PC-3 (cell line): ENCODE results near the gene SMIM36. TPM values are rescaled to one million over a fixed set of nuclear protein-coding genes. Genes with fewer than 3 reads are reported as not detected.

ENCODE experiments used
- ATAC-seq: fragments of 200-7000 bp; cut with Tn5 transposase; 2 replicates; pipeline ENCODE4 v1.9.1; 2020; ENCODE audit warnings: mild to moderate bottlenecking, moderate library complexity
- BruUV-seq: library from RNA; stranded (reverse); fragments of 400-500 nt; replicated peaks from 2 replicates; lab custom pipeline; 2021; lab: Mats Ljungman, UMichigan
- CTCF ChIA-PET: fragments of 300-600 bp; sonication (Branson Sonifier 250); formaldehyde crosslinking; loops from one replicate; lab custom pipeline; 2022; ENCODE audit warnings: antibody characterized with exemption; lab: Charles Lee
- POLR2A ChIA-PET: fragments of 300-600 bp; sonication (Branson Sonifier 250); formaldehyde crosslinking; loops from one replicate; lab custom pipeline; 2022; ENCODE audit warnings: antibody characterized with exemption; ENCODE audit not compliant: unreplicated experiment; lab: Charles Lee
- DNase-seq: peaks from one replicate; pipeline ENCODE4 v3.0.0-alpha.2; 2015
- H2AFZ ChIP-seq: fragments of 300-600 bp; sonication (generic); 2 replicates; pipeline ENCODE4 v1.6.0; 2016; ENCODE audit warnings: antibody characterized with exemption, low read length
- H3F3A ChIP-seq: fragments of 300-600 bp; sonication (generic); one replicate; pipeline ENCODE4 v1.6.0; 2017; ENCODE audit warnings: antibody characterized with exemption, low read length, control low read depth, mild to moderate bottlenecking; ENCODE audit not compliant: unreplicated experiment
- H3K27ac ChIP-seq: fragments of 300-600 bp; sonication (generic); 2 replicates; pipeline ENCODE4 v1.5.1; 2016; ENCODE audit warnings: mild to moderate bottlenecking, low read length
- H3K27me3 ChIP-seq: fragments of 300-600 bp; sonication (generic); 2 replicates; pipeline ENCODE4 v1.6.1; 2016; ENCODE audit warnings: low read length, mixed read lengths
- H3K36me3 ChIP-seq: fragments of 300-600 bp; sonication (generic); 2 replicates; pipeline ENCODE4 v1.6.1; 2016; ENCODE audit warnings: low read depth, mixed run types, low read length, mixed read lengths
- H3K4me1 ChIP-seq: fragments of 300-600 bp; sonication (generic); 2 replicates; pipeline ENCODE4 v1.5.1; 2016; ENCODE audit warnings: low read length; ENCODE audit not compliant: insufficient read depth
- H3K4me2 ChIP-seq: fragments of 300-600 bp; sonication (generic); 2 replicates; pipeline ENCODE4 v1.6.0; 2016; ENCODE audit warnings: low read length
- H3K4me3 ChIP-seq: fragments of 300-600 bp; sonication (generic); 2 replicates; pipeline ENCODE4 v1.5.1; 2016; ENCODE audit warnings: mild to moderate bottlenecking, low read length, mixed read lengths
- H3K79me2 ChIP-seq: fragments of 300-600 bp; sonication (generic); 2 replicates; pipeline ENCODE4 v1.6.1; 2017; ENCODE audit warnings: low read length, mixed read lengths
- H3K9ac ChIP-seq: fragments of 300-600 bp; sonication (generic); 2 replicates; pipeline ENCODE4 v1.6.0; 2016; ENCODE audit warnings: mild to moderate bottlenecking, low read length
- H3K9me2 ChIP-seq: fragments of 300-600 bp; sonication (generic); replicated peaks from 2 replicates; pipeline ENCODE4 v1.6.1; 2016; ENCODE audit warnings: mixed run types, low read length, mixed read lengths
- H3K9me3 ChIP-seq: fragments of 300-600 bp; sonication (generic); 2 replicates; pipeline ENCODE4 v1.6.1; 2016; ENCODE audit warnings: low read length, mixed read lengths
- H4K20me1 ChIP-seq: fragments of 300-600 bp; sonication (generic); 2 replicates; pipeline ENCODE4 v1.6.1; 2016; ENCODE audit warnings: low read length, mixed read lengths
- CTCF ChIP-seq: fragments of 300-600 bp; sonication (generic); conservative IDR thresholded peaks from 2 replicates; pipeline ENCODE4 v1.5.1; 2017; ENCODE audit warnings: antibody characterized with exemption, low read depth, mild to moderate bottlenecking, low read length
- EZH2 ChIP-seq: fragments of 300-600 bp; sonication (generic); IDR thresholded peaks from one replicate; pipeline ENCODE4 v1.6.1; 2017; ENCODE audit warnings: antibody characterized with exemption, mild to moderate bottlenecking, low read length; ENCODE audit not compliant: unreplicated experiment
- EZH2phosphoT487 ChIP-seq: fragments of 300-600 bp; sonication (generic); IDR thresholded peaks from 2 replicates; pipeline ENCODE4 v1.6.1; 2018; ENCODE audit warnings: mild to moderate bottlenecking, antibody characterized with exemption, low read length, borderline replicate concordance
- intact Hi-C: fragments of 100-400 bp; cut with micrococcal nuclease; formaldehyde crosslinking; loops from 2 replicates; pipeline ENCODE4 v1.9.0; 2023
- total RNA-seq: library from RNA; depleted of rRNA; stranded (reverse); fragments of >200 nt; gene quantifications from 2 replicates; pipeline ENCODE4 v1.2.3, GENCODE V29; 2014

The SMIM36 gene
- total RNA-seq, 1 experiment from 2014 or later = not detected

- no peaks in the 10 kb centered on the region for H3K79me2 ChIP-seq
- CTCF ChIA-PET = no interaction called here
- no peak overlapping the region for H3K9ac ChIP-seq
- H3K4me1 ChIP-seq = peaks cover 21% of the 10 kb centered on the region
- POLR2A ChIA-PET = no interaction called here
- no peak overlapping the region for H2AFZ ChIP-seq
- TF ChIP-seq CTCF = no peak
- TF ChIP-seq EZH2phosphoT487 = no peak
- no peak for TF ChIP-seq EZH2
- no peak overlapping the region for H3K4me2 ChIP-seq
- H3K9me2 ChIP-seq = no peaks in the 10 kb centered on the region
- no peaks in the 10 kb centered on the region for H3K27me3 ChIP-seq
- ATAC-seq (no peak), DNase-seq (no peak)
- H3K36me3 ChIP-seq = no peaks in the 10 kb centered on the region
- no peaks in the 10 kb centered on the region for H4K20me1 ChIP-seq
- BruUV-seq = no TSS peak
- peaks cover 5% of the 10 kb centered on the region for H3F3A ChIP-seq
- no peaks in the 10 kb centered on the region for H3K9me3 ChIP-seq
- H3K27ac ChIP-seq = no peak overlapping the region
- intact Hi-C loops = no loop called here
- H3K4me3 ChIP-seq = no peak overlapping the region
Measured at GRCh38 chr17:55462711-55463110, 48.5 kb downstream of the SMIM36 start.

- ChIA-PET POLR2A (no interaction called here), CTCF (no interaction called here)
- Histone ChIP-seq H3K27me3 (no peaks in the 10 kb centered on the region), H3K9me2 (no peaks in the 10 kb centered on the region), H3K9ac (no peak overlapping the region), H3F3A (peaks cover 5% of the 10 kb centered on the region), H4K20me1 (no peaks in the 10 kb centered on the region), H2AFZ (no peak overlapping the region), H3K4me3 (no peak overlapping the region), H3K79me2 (no peaks in the 10 kb centered on the region), H3K36me3 (no peaks in the 10 kb centered on the region), H3K27ac (no peak overlapping the region), H3K4me2 (no peak overlapping the region), H3K9me3 (no peaks in the 10 kb centered on the region), H3K4me1 (peaks cover 21% of the 10 kb centered on the region)
- ATAC-seq (no peak), DNase-seq (no peak)
- BruUV-seq = no TSS peak
- TF ChIP-seq CTCF = no peak
- no peak for TF ChIP-seq EZH2
- intact Hi-C loops = no loop called here
Measured at GRCh38 chr17:55462234-55462633, 49.0 kb downstream of the SMIM36 start.

GRCh38 chr17:55458978-55459377 is 52.3 kb downstream of the SMIM36 start:
- H3K79me2 ChIP-seq = no peaks in the 10 kb centered on the region
- intact Hi-C loops = loop anchor here (1.0 to 10.0 kb wide), 6 partner anchors 26 to 116 kb away; partner anchors contain the start of genes MMD and SMIM36
- no peaks in the 10 kb centered on the region for H3K9me2 ChIP-seq
- no peak for TF ChIP-seq EZH2
- no peak for TF ChIP-seq EZH2phosphoT487
- no peak for TF ChIP-seq CTCF
- BruUV-seq = no TSS peak
- no peak overlapping the region for H3K4me3 ChIP-seq
- peaks cover 5% of the 10 kb centered on the region for H3F3A ChIP-seq
- peak overlapping the region; percentile 77 for H3K27ac ChIP-seq
- CTCF ChIA-PET = no interaction called here
- POLR2A ChIA-PET = interaction anchor here (0.6 kb wide), 1 partner anchor 1313 kb away, joined by 4 read pairs; no protein-coding TSS in a partner anchor
- H3K9me3 ChIP-seq = no peaks in the 10 kb centered on the region
- ATAC-seq (peak; percentile 54), DNase-seq (peak; percentile 95)
- no peaks in the 10 kb centered on the region for H3K27me3 ChIP-seq
- H3K9ac ChIP-seq = peak overlapping the region; percentile 36; the same call in 1 of the 2 replicates
- peak overlapping the region; percentile 69 for H3K4me2 ChIP-seq
- no peaks in the 10 kb centered on the region for H3K36me3 ChIP-seq
- no peaks in the 10 kb centered on the region for H4K20me1 ChIP-seq
- H3K4me1 ChIP-seq = peaks cover 46% of the 10 kb centered on the region
- no peak overlapping the region for H2AFZ ChIP-seq
